ENCODE results near the gene KRT74.
A peak's percentile ranks its signal among the peaks of the same experiment; 100 is the strongest.

DNA sequence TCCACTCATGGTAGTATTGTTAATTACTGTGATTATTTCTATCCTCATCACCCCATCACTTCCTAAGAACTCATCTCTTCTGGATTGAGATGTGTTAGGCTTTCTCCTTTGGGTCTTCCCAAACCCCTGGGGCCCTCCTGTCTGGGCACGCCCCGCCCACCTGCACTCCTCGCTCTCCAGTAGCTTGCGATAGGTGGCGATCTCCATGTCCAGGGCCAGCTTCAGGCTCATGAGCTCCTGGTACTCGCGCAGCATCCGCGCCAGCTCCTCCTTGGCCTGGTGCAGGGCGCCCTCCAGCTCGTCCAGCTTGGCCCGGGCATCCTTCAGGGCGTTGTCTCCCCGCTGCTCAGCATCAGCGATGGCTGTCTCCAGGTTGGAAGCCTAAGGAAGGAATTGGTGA, 27.5 kb downstream of the KRT74 start:
- TF ChIP-seq BACH1 (IDR thresholded peaks at IDR 0.05; ENCODE audit: low read length) (no peak), EGR1 (IDR thresholded peaks at IDR 0.05; ENCODE audit: borderline replicate concordance, low read depth, low read length) (no peak), EP300 (IDR thresholded peaks at IDR 0.05; ENCODE audit: borderline replicate concordance in 1 of 2, low read depth in 2 of 2, low read length in 2 of 2) (no peak)
- TF ChIP-seq, protein P1, sequence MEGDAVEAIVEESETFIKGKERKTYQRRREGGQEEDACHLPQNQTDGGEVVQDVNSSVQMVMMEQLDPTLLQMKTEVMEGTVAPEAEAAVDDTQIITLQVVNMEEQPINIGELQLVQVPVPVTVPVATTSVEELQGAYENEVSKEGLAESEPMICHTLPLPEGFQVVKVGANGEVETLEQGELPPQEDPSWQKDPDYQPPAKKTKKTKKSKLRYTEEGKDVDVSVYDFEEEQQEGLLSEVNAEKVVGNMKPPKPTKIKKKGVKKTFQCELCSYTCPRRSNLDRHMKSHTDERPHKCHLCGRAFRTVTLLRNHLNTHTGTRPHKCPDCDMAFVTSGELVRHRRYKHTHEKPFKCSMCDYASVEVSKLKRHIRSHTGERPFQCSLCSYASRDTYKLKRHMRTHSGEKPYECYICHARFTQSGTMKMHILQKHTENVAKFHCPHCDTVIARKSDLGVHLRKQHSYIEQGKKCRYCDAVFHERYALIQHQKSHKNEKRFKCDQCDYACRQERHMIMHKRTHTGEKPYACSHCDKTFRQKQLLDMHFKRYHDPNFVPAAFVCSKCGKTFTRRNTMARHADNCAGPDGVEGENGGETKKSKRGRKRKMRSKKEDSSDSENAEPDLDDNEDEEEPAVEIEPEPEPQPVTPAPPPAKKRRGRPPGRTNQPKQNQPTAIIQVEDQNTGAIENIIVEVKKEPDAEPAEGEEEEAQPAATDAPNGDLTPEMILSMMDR (IDR thresholded peaks at IDR 0.05; ENCODE audit: control extremely low read depth in 1 of 3, insufficient read depth in 1 of 3, low read depth in 1 of 3, low read length in 3 of 3), result peak; percentile 5 to 17 (median 9); a peak in 2 of 4 replicates
